CD8-positive, alpha-beta memory T cell (primary cell): Measurements from ENCODE around the gene PSMC3IP. TPM values are rescaled to one million over a fixed set of nuclear protein-coding genes. Genes with fewer than 3 reads are reported as not detected.
"Not testable (repeated sequence)": the region's sequence is repeated elsewhere in the genome, so short reads cannot be mapped to it uniquely, and the experiment has no call there.

ENCODE experiments used
- CTCF ChIA-PET: fragments of 350-600 bp; sonication (Branson Sonifier 250); formaldehyde crosslinking; loops from one replicate; lab custom pipeline; 2021; ENCODE audit warnings: antibody characterized with exemption; lab: Charles Lee
- POLR2A ChIA-PET: fragments of 350-600 bp; sonication (Branson Sonifier 250); formaldehyde crosslinking; loops from one replicate; lab custom pipeline; 2021; ENCODE audit warnings: antibody characterized with exemption; lab: Charles Lee
- DNase-seq, 5 donors: peaks; one replicate each; pipeline versions ENCODE4 v3.0.0 to v3.0.0-alpha.2; 2020 to 2022; ENCODE audit warnings: mixed read lengths in 1 of 5
- H3K27ac ChIP-seq: one replicate; pipeline ENCODE4 v1.7.0; 2013; ENCODE audit warnings: low read depth, mild to moderate bottlenecking, low read length, moderate library complexity
- H3K27me3 ChIP-seq: 2 replicates; pipeline ENCODE4 v1.7.0; 2013; ENCODE audit warnings: low read length, mild to moderate bottlenecking; ENCODE audit not compliant: insufficient read depth, poor library complexity, severe bottlenecking
- H3K36me3 ChIP-seq: 2 replicates; pipeline ENCODE4 v1.7.0; 2013; ENCODE audit warnings: mild to moderate bottlenecking, low read length, moderate library complexity; ENCODE audit not compliant: insufficient read depth
- H3K4me1 ChIP-seq: 2 replicates; pipeline ENCODE4 v1.7.0; 2013; ENCODE audit warnings: mild to moderate bottlenecking, low read length, moderate library complexity; ENCODE audit not compliant: insufficient read depth
- H3K4me3 ChIP-seq: 2 replicates; pipeline ENCODE4 v1.7.0; 2013; ENCODE audit warnings: mild to moderate bottlenecking, low read length
- H3K9me3 ChIP-seq: 2 replicates; pipeline ENCODE4 v1.7.0; 2013; ENCODE audit warnings: mild to moderate bottlenecking, low read length
- H3K27ac Mint-ChIP-seq, 8 donors: one replicate each; pipeline ENCODE4 v1.8.0; 2020 to 2021; ENCODE audit warnings: mixed read lengths in 8 of 8, mild to moderate bottlenecking in 6 of 8, inconsistent platforms in 3 of 8, moderate library complexity in 3 of 8
- H3K27me3 Mint-ChIP-seq, 2 donors: one replicate each; pipeline ENCODE4 v1.8.0; 2020 to 2021; ENCODE audit warnings: mixed read lengths in 2 of 2, mild to moderate bottlenecking in 1 of 2, moderate library complexity in 1 of 2
- H3K36me3 Mint-ChIP-seq, 3 donors: one replicate each; pipeline ENCODE4 v1.8.0; 2020 to 2021; ENCODE audit warnings: mixed read lengths in 3 of 3, inconsistent platforms in 1 of 3, mild to moderate bottlenecking in 1 of 3
- H3K4me1 Mint-ChIP-seq, 3 donors: one replicate each; pipeline ENCODE4 v1.8.0; 2020 to 2021; ENCODE audit warnings: mixed read lengths in 3 of 3, inconsistent platforms in 1 of 3, mild to moderate bottlenecking in 1 of 3
- H3K4me3 Mint-ChIP-seq, 7 donors: one replicate each; pipeline ENCODE4 v1.8.0; 2020 to 2021; ENCODE audit warnings: mixed read lengths in 7 of 7, mild to moderate bottlenecking in 6 of 7, moderate library complexity in 4 of 7, inconsistent platforms in 2 of 7
- H3K9me3 Mint-ChIP-seq, 5 donors: one replicate each; pipeline ENCODE4 v1.8.0; 2020 to 2022; ENCODE audit warnings: mixed read lengths in 5 of 5, mild to moderate bottlenecking in 3 of 5, moderate library complexity in 2 of 5, inconsistent platforms in 1 of 5
- polyA plus RNA-seq: library from polyadenylated mRNA; unstranded; fragments of 300-500 nt; fragmentation: Illumina TruSeq; gene quantifications from one replicate; pipeline ENCODE4 v1.2.3, GENCODE V29; 2021
- total RNA-seq, 2 experiments: library from RNA; stranded (reverse); gene quantifications; one replicate each; pipeline ENCODE4 v1.2.3, GENCODE V29; 2021

Gene PSMC3IP
- total and polyA plus RNA-seq, 3 experiments from 2014 or later: 0.83 to 36.2 (median 35.9) TPM

- Mint-ChIP-seq H3K27ac (no peak overlapping the region), H3K4me3 (no peak overlapping the region), H3K36me3 (peaks cover 0 to 15% (median 0%) of the 10 kb centered on the region in 3 donors), H3K27me3 (no peaks in the 10 kb centered on the region), H3K4me1 (peaks cover 14 to 23% (median 15%) of the 10 kb centered on the region in 3 donors), H3K9me3 (no peaks in the 10 kb centered on the region)
- Histone ChIP-seq H3K36me3 (peaks cover 5% of the 10 kb centered on the region), H3K27me3 (no peaks in the 10 kb centered on the region), H3K4me1 (peaks cover 15% of the 10 kb centered on the region), H3K4me3 (no peak overlapping the region), H3K27ac (no peak overlapping the region), H3K9me3 (no peaks in the 10 kb centered on the region)
- ChIA-PET POLR2A (no interaction called here), CTCF (no interaction called here)
- DNase-seq: no peak
Measured at GRCh38 chr17:42543190-42544079, 34.1 kb downstream of the PSMC3IP start.

- Histone ChIP-seq H3K27ac (no peak overlapping the region), H3K9me3 (no peaks in the 10 kb centered on the region), H3K4me1 (peaks cover 24% of the 10 kb centered on the region), H3K4me3 (no peak overlapping the region), H3K36me3 (peaks cover 5% of the 10 kb centered on the region), H3K27me3 (no peaks in the 10 kb centered on the region)
- H3K9me3 Mint-ChIP-seq: no peaks in the 10 kb centered on the region
- peaks cover 0 to 16% (median 0%) of the 10 kb centered on the region in 3 donors for H3K36me3 Mint-ChIP-seq
- CTCF ChIA-PET: interaction anchor here (1.0 to 1.2 kb wide), 4 partner anchors 9 to 279 kb away, joined by 3 to 4 read pairs (median 3); no protein-coding TSS in a partner anchor
- DNase-seq: peak in 2 of 5 donors; percentile 54 to 67
- peak overlapping the region; percentile 23 to 63 (median 50) for H3K4me3 Mint-ChIP-seq
- peak overlapping the region; percentile 29 to 93 (median 70) for H3K27ac Mint-ChIP-seq
- no peaks in the 10 kb centered on the region for H3K27me3 Mint-ChIP-seq
- POLR2A ChIA-PET: interaction anchor here (0.6 to 1.3 kb wide), 4 partner anchors 9 to 451 kb away, joined by 3 read pairs; no protein-coding TSS in a partner anchor
- peaks cover 22 to 38% (median 24%) of the 10 kb centered on the region in 3 donors for H3K4me1 Mint-ChIP-seq
Measured at GRCh38 chr17:42541041-42541833, 36.3 kb downstream of the PSMC3IP start.

- not testable (repeated sequence) for H3K4me3 ChIP-seq, DNase-seq, H3K27ac ChIP-seq, H3K36me3 ChIP-seq, H3K27me3 Mint-ChIP-seq, H3K9me3 ChIP-seq, H3K9me3 Mint-ChIP-seq, H3K27me3 ChIP-seq
- POLR2A ChIA-PET: interaction anchor here (0.7 to 1.3 kb wide), 3 partner anchors 8 to 295 kb away, joined by 3 to 6 read pairs (median 3); no protein-coding TSS in a partner anchor
- Mint-ChIP-seq H3K36me3 (peaks cover 0 to 17% (median 0%) of the 10 kb centered on the region in 3 donors), H3K4me1 (peaks cover 25 to 41% (median 28%) of the 10 kb centered on the region in 3 donors), H3K4me3 (peak overlapping the region; percentile 23 to 63 (median 50)), H3K27ac (peak overlapping the region; percentile 29 to 93 (median 66))
- peaks cover 27% of the 10 kb centered on the region for H3K4me1 ChIP-seq
- CTCF ChIA-PET: interaction anchor here (1.0 to 1.1 kb wide), 3 partner anchors 8 to 38 kb away, joined by 3 to 4 read pairs (median 3); no protein-coding TSS in a partner anchor
Measured at GRCh38 chr17:42540558-42540957, 37.0 kb downstream of the PSMC3IP start.

- no peaks in the 10 kb centered on the region for H3K9me3 Mint-ChIP-seq
- no peaks in the 10 kb centered on the region for H3K27me3 ChIP-seq
- H3K4me3 Mint-ChIP-seq: peak overlapping the region in 3 of 7 donors; percentile 49 to 76 (median 73)
- ChIA-PET CTCF (no interaction called here), POLR2A (no interaction called here)
- no peak overlapping the region for H3K27ac Mint-ChIP-seq
- no peaks in the 10 kb centered on the region for H3K9me3 ChIP-seq
- peaks cover 32% of the 10 kb centered on the region for H3K4me1 ChIP-seq
- peaks cover 30 to 44% (median 33%) of the 10 kb centered on the region in 3 donors for H3K4me1 Mint-ChIP-seq
- no peak for DNase-seq
- no peaks in the 10 kb centered on the region for H3K27me3 Mint-ChIP-seq
- peaks cover 5% of the 10 kb centered on the region for H3K36me3 ChIP-seq
- H3K36me3 Mint-ChIP-seq: peaks cover 0 to 14% (median 0%) of the 10 kb centered on the region in 3 donors
- H3K4me3 ChIP-seq: no peak overlapping the region
- no peak overlapping the region for H3K27ac ChIP-seq
Measured at GRCh38 chr17:42538482-42538881, 39.0 kb downstream of the PSMC3IP start.

- Mint-ChIP-seq H3K4me3 (peak overlapping the region; percentile 66 to 89 (median 73)), H3K9me3 (no peaks in the 10 kb centered on the region), H3K4me1 (peaks cover 32 to 47% (median 37%) of the 10 kb centered on the region in 3 donors), H3K27ac (peak overlapping the region in 6 of 8 donors; percentile 9 to 66 (median 54)), H3K36me3 (peaks cover 0 to 12% (median 0%) of the 10 kb centered on the region in 3 donors), H3K27me3 (no peaks in the 10 kb centered on the region)
- ChIA-PET POLR2A (no interaction called here), CTCF (interaction anchor here (1.2 kb wide), 1 partner anchor 41 kb away, joined by 3 read pairs; no protein-coding TSS in a partner anchor)
- Histone ChIP-seq H3K4me1 (peaks cover 32% of the 10 kb centered on the region), H3K9me3 (no peaks in the 10 kb centered on the region), H3K27me3 (no peaks in the 10 kb centered on the region), H3K27ac (no peak overlapping the region), H3K4me3 (no peak overlapping the region), H3K36me3 (peaks cover 5% of the 10 kb centered on the region)
- DNase-seq: no peak
Measured at GRCh38 chr17:42537826-42538451, 39.6 kb downstream of the PSMC3IP start.

GRCh38 chr17:42537156-42537805 lies 40.2 kb downstream of the PSMC3IP start:
- H3K36me3 ChIP-seq: peaks cover 5% of the 10 kb centered on the region
- peak overlapping the region; percentile 27 for H3K27ac ChIP-seq
- no peak for DNase-seq
- Mint-ChIP-seq H3K27me3 (no peaks in the 10 kb centered on the region), H3K9me3 (no peaks in the 10 kb centered on the region), H3K4me3 (peak overlapping the region; percentile 76 to 89 (median 83)), H3K27ac (peak overlapping the region in 4 of 8 donors; percentile 9 to 88 (median 60)), H3K4me1 (peaks cover 32 to 47% (median 37%) of the 10 kb centered on the region in 3 donors), H3K36me3 (peaks cover 0 to 12% (median 0%) of the 10 kb centered on the region in 3 donors)
- no peaks in the 10 kb centered on the region for H3K27me3 ChIP-seq
- H3K9me3 ChIP-seq: no peaks in the 10 kb centered on the region
- peaks cover 32% of the 10 kb centered on the region for H3K4me1 ChIP-seq
- CTCF ChIA-PET: interaction anchor here (1.2 to 2.0 kb wide), 5 partner anchors 10 to 41 kb away, joined by 3 to 10 read pairs (median 6); no protein-coding TSS in a partner anchor
- peak overlapping the region; percentile 70 for H3K4me3 ChIP-seq
- POLR2A ChIA-PET: interaction anchor here (1.0 kb wide), 1 partner anchor 11 kb away, joined by 3 read pairs; no protein-coding TSS in a partner anchor
